ENCODE results near the gene IQSEC1.

DNA sequence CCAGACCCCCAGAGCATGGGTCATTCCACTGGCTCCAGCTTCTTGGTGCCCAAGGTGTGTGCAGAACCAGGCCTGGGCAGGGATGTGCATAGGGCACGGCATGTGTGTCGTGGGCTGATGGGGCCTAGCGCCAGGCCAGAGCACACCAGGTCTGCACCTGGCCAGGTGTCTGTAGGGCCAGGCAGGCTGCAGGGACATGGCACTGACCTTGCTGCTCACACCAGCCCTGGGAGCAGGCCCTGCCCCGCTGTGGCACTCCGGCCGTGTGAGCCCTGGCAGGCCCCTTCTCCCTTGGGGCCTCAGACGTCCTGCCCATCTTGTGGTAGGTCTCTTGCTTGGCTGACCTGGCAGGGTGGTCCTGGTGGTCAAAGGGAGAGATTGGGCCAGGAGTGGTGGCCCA lies 147.6 kb downstream of the IQSEC1 start:
- no peak for TF ChIP-seq REST (IDR thresholded peaks at IDR 0.05; ENCODE audit: unreplicated experiment)
- TF ChIP-seq CTCF (conservative IDR thresholded peaks at IDR 0.05; ENCODE audit: low read depth in 2 of 2), result no peak
- no peak for TF ChIP-seq CREB1 (CRISPR knock-in tag; IDR thresholded peaks at IDR 0.05; ENCODE audit: low read depth)
